ENCODE results near the gene KCNAB1. TPM values are rescaled to one million over a fixed set of nuclear protein-coding genes. Genes with fewer than 3 reads are reported as not detected.
"Not testable (repeated sequence)": the region's sequence is repeated elsewhere in the genome, so short reads cannot be mapped to it uniquely, and the experiment has no call there.

The KCNAB1 gene
- total and polyA plus RNA-seq, 12 donors: 1.4 to 5.0 (median 2.5) TPM

DNA sequence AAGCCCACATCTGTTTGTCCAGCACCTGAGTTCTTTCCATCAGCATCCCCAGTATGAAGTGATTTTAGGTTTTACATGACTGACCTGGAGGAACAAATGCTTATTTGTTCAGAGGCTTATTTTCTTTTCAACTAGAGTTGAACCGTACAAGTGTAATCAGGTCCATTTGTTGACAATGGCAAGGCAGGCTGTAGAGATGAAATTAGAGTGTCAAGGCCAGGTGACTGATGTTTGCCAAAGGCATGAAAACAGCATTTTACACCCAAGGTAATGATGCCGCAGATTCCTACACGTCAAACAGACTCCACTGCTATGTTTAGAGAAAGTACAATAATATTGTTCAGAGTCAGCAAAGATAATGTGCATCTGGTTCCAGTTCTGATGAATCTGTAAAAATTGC is 96.5 kb downstream of the KCNAB1 start:
- intact Hi-C loops (cut with DNase I): no loop called here
- Histone ChIP-seq H3K27me3 (no peaks in the 10 kb centered on the region), H3K27ac (no peak overlapping the region), H3K4me1 (no peaks in the 10 kb centered on the region), H3K4me3 (no peak overlapping the region), H3K36me3 (no peaks in the 10 kb centered on the region), H3K9me3 (peaks cover 0 to 17% (median 0%) of the 10 kb centered on the region in 11 donors)
- WGBS, 2 donors: 63 to 71% methylated on average over 3 of the region's 3 CpGs
- TF ChIP-seq CTCF (IDR thresholded peaks at IDR 0.05): no peak
- ATAC-seq (no peak), DNase-seq (no peak)

DNA sequence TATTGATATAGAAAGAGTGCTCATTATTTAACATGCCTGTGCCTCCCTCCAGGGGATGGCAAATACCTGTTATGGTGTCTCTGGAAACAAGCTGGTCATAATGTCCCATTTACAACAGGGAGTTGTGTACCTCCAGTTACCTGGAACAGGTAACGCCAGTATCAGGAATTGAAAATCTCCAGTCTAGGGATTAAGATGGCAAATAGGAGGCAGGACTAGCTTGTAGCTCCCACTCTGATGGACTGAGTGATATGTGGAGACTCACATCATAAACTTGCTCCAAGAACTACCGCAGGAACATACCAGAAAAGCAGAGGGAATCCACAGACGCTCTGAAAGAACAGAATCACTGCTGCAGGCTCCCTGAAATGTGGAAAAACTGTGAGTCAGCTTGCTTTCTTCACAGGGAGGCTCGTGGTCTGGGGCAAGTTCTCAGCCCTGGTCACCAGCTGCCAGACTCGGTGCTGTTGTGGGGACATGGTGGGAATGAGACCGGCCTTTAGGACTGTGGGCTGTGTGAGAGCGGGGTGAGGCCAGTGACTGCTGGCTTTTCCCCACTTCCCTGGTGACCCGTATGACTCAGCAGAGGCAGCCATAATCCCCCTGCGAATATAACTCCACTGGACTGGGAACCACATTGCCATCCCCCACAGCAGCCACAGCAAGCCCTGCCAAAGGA is 97.4 kb downstream of the KCNAB1 start:
- Histone ChIP-seq H3K4me1 (no peaks in the 10 kb centered on the region), H3K4me3 (no peak overlapping the region), H3K9me3 (peaks cover 0 to 17% (median 0%) of the 10 kb centered on the region in 11 donors), H3K27me3 (no peaks in the 10 kb centered on the region), H3K36me3 (no peaks in the 10 kb centered on the region), H3K27ac (no peak overlapping the region)
- WGBS, 2 donors: 81 to 90% methylated on average over 9 of the region's 9 CpGs
- DNase-seq (no peak), ATAC-seq (no peak)
- intact Hi-C loops (cut with DNase I): no loop called here
- TF ChIP-seq CTCF (IDR thresholded peaks at IDR 0.05): no peak

DNA sequence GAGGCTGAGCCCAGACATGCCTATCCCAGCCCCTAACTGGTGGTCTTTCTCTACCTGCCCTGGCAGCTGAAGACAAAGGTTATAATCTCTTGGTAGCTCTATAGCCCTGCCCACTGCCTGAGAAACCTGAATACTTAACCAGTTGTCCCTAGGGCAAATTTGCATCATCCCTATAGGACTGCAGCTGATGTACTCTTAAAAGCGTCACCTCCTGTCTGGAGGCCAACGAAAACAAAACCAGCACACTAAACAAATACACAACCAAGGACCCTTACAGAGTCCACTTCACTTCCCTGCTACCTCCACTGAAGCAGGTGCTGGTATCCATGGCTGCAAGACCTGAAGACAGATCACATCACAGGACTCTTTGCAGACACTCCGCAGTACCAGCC is 98.0 kb downstream of the KCNAB1 start:
- no peak overlapping the region for H3K4me3 ChIP-seq
- 83 to 84% methylated on average over 3 of the region's 3 CpGs for WGBS, 2 donors
- H3K36me3 ChIP-seq: no peaks in the 10 kb centered on the region
- intact Hi-C loops (cut with DNase I): no loop called here
- no peaks in the 10 kb centered on the region for H3K4me1 ChIP-seq
- peaks cover 0 to 17% (median 0%) of the 10 kb centered on the region in 11 donors for H3K9me3 ChIP-seq
- DNase-seq: no peak
- no peak for TF ChIP-seq CTCF (IDR thresholded peaks at IDR 0.05)
- H3K27ac ChIP-seq: no peak overlapping the region
- ATAC-seq: no peak
- H3K27me3 ChIP-seq: no peaks in the 10 kb centered on the region

- H3K4me1 ChIP-seq; ATAC-seq; DNase-seq; intact Hi-C loops (cut with DNase I); H3K27ac ChIP-seq; H3K36me3 ChIP-seq; H3K27me3 ChIP-seq; H3K4me3 ChIP-seq: not testable (repeated sequence)
- peaks cover 0 to 17% (median 0%) of the 10 kb centered on the region in 11 donors for H3K9me3 ChIP-seq
These were observed 102.0 kb downstream of the KCNAB1 start for GRCh38 chr3:156222381-156222780.

DNA sequence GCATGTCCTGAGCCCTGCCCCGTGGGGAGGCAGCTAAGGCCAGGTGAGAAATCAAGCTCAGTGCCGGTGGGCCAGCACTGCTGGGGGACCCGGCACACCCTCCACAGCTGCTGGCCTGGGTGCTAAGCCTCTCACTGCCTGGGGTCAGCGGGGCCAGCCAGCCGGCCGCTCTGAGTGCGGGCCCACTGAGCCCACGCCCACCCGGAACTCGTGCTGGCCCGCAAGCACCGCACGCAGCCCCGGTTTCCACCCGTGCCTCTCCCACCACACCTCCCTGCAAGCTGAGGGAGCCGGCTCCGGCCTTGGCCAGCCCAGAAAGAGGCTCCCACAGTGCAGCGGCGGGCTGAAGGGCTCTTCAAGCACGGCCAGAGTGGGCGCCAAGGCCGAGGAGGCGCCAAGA is 103.7 kb downstream of the KCNAB1 start:
- H3K27ac ChIP-seq; H3K4me1 ChIP-seq; H3K4me3 ChIP-seq; ATAC-seq; intact Hi-C loops (cut with DNase I); H3K27me3 ChIP-seq; H3K36me3 ChIP-seq; DNase-seq: not testable (repeated sequence)
- WGBS, 2 donors: 93 to 95% methylated on average over 23 of the region's 23 CpGs
- peaks cover 0 to 17% (median 0%) of the 10 kb centered on the region in 11 donors for H3K9me3 ChIP-seq
